Panc1 (cell line): ENCODE results near the gene B4GALNT4.

Experiments
- TCF7L2 ChIP-seq: IDR thresholded peaks from 2 replicates; pipeline ENCODE4 v1.6.1; 2011; ENCODE audit warnings: mild to moderate bottlenecking, low read depth, low read length, inconsistent platforms
- TF ChIP-seq, protein P1 (sequence below): fragments of 450-650 bp; IDR thresholded peaks from 2 replicates; pipeline ENCODE4 v1.5.1; 2017; ENCODE audit warnings: mild to moderate bottlenecking

DNA sequence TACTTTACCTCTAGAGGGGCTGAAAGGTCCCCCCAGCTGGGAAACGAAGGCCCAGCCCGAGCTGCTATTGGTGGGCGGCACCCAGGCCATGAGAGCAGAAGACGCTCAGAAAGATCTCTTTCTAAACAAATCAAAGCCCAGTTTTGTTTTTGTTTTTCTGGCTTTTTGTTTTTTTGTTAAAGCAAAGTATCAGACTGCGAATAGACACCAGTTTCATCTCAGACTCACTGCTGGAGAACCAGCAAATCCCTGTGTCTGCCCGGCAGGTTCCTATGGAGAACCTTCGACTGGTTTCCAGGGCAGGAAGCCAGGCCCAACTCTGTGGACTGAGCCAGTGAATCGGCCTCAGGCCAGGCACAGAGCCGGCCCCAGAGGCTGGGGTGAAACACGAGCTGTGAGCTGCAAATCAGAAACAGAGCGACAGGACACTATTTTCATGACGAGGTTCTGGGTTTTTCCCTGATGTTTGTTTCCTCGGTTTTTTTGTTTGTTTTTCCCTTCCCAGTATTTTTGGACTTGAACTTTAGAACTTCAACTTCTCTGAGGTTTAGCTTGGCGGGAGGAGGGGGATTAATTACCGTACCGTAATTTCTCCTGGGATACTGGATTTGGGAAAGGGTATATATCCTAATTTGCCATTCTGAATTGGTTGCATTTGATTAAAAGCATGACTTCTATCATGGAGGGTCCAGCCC, 16.0 kb upstream of the B4GALNT4 start:
- TF ChIP-seq, protein P1, sequence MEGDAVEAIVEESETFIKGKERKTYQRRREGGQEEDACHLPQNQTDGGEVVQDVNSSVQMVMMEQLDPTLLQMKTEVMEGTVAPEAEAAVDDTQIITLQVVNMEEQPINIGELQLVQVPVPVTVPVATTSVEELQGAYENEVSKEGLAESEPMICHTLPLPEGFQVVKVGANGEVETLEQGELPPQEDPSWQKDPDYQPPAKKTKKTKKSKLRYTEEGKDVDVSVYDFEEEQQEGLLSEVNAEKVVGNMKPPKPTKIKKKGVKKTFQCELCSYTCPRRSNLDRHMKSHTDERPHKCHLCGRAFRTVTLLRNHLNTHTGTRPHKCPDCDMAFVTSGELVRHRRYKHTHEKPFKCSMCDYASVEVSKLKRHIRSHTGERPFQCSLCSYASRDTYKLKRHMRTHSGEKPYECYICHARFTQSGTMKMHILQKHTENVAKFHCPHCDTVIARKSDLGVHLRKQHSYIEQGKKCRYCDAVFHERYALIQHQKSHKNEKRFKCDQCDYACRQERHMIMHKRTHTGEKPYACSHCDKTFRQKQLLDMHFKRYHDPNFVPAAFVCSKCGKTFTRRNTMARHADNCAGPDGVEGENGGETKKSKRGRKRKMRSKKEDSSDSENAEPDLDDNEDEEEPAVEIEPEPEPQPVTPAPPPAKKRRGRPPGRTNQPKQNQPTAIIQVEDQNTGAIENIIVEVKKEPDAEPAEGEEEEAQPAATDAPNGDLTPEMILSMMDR, result no peak
- no peak for TF ChIP-seq TCF7L2
